Adipocyte (in vitro differentiated cells): ENCODE measurements around the gene UBE2G2.

Source experiments
- DNase-seq: peaks from one replicate; pipeline ENCODE4 v3.0.0-alpha.2; 2015; ENCODE audit warnings: low read depth
- H3K27me3 ChIP-seq: replicated peaks from 2 replicates; pipeline ENCODE4 v1.7.0; 2013; ENCODE audit warnings: mild to moderate bottlenecking, low read length, moderate library complexity; ENCODE audit not compliant: control insufficient read depth, insufficient read depth
- H3K36me3 ChIP-seq: 2 replicates; pipeline ENCODE4 v1.7.0; 2013; ENCODE audit warnings: low read length, mild to moderate bottlenecking, moderate library complexity; ENCODE audit not compliant: control insufficient read depth, insufficient read depth, severe bottlenecking
- H3K4me1 ChIP-seq: 2 replicates; pipeline ENCODE4 v1.7.0; 2013; ENCODE audit warnings: mild to moderate bottlenecking, low read length, moderate library complexity; ENCODE audit not compliant: control insufficient read depth, insufficient read depth
- H3K4me3 ChIP-seq: 2 replicates; pipeline ENCODE4 v1.7.0; 2013; ENCODE audit warnings: mild to moderate bottlenecking, low read length, moderate library complexity
- H3K9ac ChIP-seq: 2 replicates; pipeline ENCODE4 v1.7.0; 2013; ENCODE audit warnings: mild to moderate bottlenecking, low read length, moderate library complexity
- H3K9me3 ChIP-seq: 2 replicates; pipeline ENCODE4 v1.7.0; 2013; ENCODE audit warnings: mild to moderate bottlenecking, low read length, moderate library complexity; ENCODE audit not compliant: control insufficient read depth

Gene UBE2G2

DNA sequence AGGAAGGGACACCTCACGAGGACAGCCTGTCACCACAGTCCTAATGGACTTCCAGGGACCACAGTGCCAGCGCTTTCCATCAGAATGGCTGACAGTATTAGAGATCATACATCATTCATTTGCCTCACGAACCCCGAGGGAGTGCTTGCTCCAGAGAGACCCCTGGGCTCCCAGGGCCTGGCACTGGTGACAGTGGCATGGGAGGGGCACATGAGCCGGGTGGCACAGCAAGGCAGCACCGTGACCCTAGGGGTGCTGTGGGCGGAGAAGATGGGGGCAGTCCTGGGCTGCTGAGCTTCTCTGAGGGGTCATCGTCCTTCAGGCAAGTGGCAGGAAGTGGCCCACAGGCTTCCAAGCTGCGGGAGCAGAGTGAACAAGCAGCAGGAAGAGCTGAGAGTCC lies 73.9 kb downstream of the UBE2G2 start:
- Histone ChIP-seq H3K9ac (no peak overlapping the region), H3K36me3 (no peaks in the 10 kb centered on the region), H3K27me3 (peaks cover 57% of the 10 kb centered on the region), H3K4me1 (no peaks in the 10 kb centered on the region), H3K4me3 (no peak overlapping the region), H3K9me3 (peaks cover 10% of the 10 kb centered on the region)
- DNase-seq, result no peak

DNA sequence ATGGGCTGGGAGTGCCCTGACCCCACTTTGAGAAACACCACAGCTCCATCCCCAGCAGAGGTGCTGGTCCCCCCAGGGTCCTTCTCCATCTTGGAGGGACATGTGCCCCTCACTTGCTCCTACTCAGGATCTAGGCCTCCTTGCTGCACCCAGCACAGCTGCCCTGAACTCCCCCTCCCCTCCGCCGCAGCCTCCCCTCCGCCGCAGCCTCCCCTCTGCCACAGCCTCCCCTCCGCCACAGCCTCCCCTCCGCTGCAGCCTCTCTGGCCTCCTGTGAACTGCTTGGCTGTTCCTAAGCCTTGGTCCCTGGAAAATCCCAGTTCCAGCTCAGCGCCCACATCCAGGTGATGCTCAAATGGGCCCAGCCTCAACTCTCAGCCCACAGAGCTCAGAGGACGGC lies 74.3 kb downstream of the UBE2G2 start:
- H3K9me3 ChIP-seq, result peaks cover 10% of the 10 kb centered on the region
- no peak for DNase-seq
- H3K27me3 ChIP-seq, result peaks cover 61% of the 10 kb centered on the region
- H3K4me3 ChIP-seq, result no peak overlapping the region
- no peaks in the 10 kb centered on the region for H3K4me1 ChIP-seq
- no peak overlapping the region for H3K9ac ChIP-seq
- H3K36me3 ChIP-seq, result no peaks in the 10 kb centered on the region

DNA sequence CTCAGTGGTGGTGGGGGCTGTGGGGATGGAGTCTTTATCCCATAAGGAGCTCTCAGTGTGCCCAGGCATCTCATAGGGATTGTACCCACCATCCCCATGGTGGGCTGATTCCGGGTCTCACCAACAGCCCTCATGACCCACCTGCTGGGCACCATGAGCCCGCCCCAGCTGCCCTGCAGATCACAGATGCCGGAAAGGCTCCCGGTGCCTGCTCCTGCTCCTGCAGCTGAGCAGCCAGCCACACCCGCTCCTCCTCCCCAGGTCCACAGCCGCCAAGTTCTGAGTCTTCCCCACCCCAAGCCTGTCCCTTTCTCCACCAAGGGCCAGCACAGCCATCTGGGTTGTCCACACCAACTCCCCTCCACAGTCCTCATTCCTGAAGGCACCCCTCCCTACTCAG lies 74.8 kb downstream of the UBE2G2 start:
- Histone ChIP-seq H3K9ac (no peak overlapping the region), H3K27me3 (peaks cover 61% of the 10 kb centered on the region), H3K9me3 (peaks cover 10% of the 10 kb centered on the region), H3K4me3 (no peak overlapping the region), H3K4me1 (no peaks in the 10 kb centered on the region), H3K36me3 (no peaks in the 10 kb centered on the region)
- no peak for DNase-seq

DNA sequence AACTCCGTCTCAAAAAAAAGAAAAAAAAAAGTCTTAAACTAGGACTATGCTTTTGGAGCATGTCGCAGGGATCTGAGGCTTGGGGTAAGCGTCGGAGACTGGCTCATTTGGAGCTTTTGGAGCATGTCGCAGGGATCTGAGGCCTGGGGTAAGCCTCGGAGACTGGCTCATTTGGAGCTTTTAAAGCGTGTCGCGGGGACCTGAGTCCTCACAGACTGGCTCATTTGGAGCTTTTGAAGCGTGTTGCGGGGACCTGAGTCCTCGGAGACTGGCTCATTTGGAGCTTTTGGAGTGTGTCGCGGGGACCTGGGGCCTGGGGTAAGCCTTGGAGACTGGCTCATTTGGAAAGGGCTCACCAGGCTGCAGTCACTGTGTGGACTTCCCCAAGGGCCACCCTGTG lies 76.7 kb downstream of the UBE2G2 start:
- H3K36me3 ChIP-seq, result no peaks in the 10 kb centered on the region
- DNase-seq, result no peak
- H3K4me1 ChIP-seq, result no peaks in the 10 kb centered on the region
- no peak overlapping the region for H3K9ac ChIP-seq
- no peaks in the 10 kb centered on the region for H3K9me3 ChIP-seq
- H3K27me3 ChIP-seq, result peaks cover 62% of the 10 kb centered on the region
- no peak overlapping the region for H3K4me3 ChIP-seq

DNA sequence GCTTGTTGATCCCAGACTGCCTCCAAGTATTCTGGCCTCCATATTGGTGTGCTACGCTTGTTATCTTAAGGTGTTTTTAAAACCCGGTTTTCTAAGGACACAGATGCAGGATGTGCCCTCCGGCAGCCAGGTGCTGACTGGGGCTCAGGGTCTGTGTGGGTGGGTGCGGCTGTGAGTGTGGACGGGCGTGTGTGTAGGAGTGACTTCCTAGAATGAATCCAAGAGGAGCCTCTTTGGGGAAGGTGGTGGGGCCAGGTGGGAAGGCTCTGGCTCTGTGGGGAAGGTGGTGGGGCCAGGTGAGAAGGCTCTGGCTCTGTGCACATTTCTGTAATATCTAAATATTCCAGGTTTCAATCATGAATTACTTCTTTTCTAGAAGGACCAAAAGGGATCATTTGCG lies 77.4 kb downstream of the UBE2G2 start:
- Histone ChIP-seq H3K36me3 (no peaks in the 10 kb centered on the region), H3K4me3 (no peak overlapping the region), H3K9me3 (no peaks in the 10 kb centered on the region), H3K9ac (no peak overlapping the region), H3K4me1 (no peaks in the 10 kb centered on the region), H3K27me3 (peaks cover 67% of the 10 kb centered on the region)
- DNase-seq, result no peak

DNA sequence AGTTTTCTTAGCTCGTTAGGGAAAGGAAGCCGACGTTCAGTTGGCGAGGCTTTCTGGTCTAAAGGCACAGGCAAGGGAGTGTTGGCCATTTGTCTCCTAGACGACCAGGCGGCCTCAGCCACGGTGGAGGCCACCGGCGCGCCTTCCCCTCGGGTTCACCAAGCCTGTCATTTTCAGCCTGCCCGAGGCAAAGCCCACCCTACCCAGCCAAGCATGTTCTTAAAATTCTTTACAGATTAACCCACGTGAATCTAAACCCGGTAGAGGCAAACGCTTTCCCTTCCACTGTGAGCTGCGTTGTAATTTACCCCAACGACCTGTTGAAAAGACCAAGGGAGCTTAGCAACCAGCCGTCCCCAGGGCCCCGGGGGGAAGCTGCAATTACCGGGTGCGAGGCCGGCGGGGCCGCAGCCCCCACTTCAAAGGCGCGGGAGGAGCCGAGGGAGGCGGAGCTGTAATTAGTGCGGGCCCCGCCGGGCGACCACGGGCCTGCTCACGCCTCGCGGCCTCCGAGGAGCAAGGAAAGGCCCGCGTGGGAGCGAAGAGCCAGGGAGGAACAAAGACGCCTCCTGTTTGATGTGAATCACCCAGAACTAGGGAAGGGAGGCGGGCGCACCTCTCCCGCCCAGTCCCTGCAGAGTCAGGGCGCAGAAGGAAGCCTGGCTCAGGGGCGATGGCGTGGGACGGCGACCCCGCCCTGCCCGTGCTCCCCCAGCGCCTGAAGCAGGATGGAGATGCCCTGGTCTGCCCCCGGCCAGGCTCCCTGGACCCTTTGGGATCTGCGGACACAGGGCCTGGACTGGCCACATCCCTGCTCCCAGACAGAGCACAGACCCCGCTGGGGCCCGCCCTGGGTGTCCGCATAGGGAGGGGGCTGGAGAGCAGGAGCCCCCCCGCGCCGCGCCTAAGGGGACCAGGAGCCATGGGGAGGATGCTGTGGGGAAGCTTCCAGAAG lies 78.2 kb downstream of the UBE2G2 start:
- H3K4me1 ChIP-seq, result no peaks in the 10 kb centered on the region
- no peaks in the 10 kb centered on the region for H3K36me3 ChIP-seq
- no peak overlapping the region for H3K9ac ChIP-seq
- H3K9me3 ChIP-seq, result no peaks in the 10 kb centered on the region
- H3K4me3 ChIP-seq, result no peak overlapping the region
- H3K27me3 ChIP-seq, result peaks cover 74% of the 10 kb centered on the region
- no peak for DNase-seq

DNA sequence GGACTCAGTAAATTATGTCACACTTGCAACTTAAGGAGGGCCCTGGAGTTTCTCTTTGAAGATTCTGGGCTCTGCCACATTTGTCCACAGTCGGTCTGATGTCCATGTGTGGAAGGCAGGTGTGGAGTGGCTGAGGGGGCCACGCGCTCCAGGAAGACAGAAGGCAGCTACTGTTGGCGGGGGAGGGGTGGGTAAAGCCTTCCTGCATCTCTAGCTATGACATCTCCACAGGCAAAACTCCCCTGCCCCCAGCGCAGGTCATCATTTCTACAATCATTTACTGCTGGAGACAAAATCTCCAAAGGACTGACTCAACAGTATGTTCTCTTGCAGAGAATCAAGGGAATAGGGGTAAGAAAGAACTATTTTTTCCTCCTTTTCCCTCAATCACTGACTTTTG lies 78.9 kb downstream of the UBE2G2 start:
- H3K4me1 ChIP-seq, result no peaks in the 10 kb centered on the region
- H3K27me3 ChIP-seq, result peaks cover 77% of the 10 kb centered on the region
- H3K9ac ChIP-seq, result no peak overlapping the region
- no peaks in the 10 kb centered on the region for H3K9me3 ChIP-seq
- DNase-seq, result no peak
- H3K4me3 ChIP-seq, result no peak overlapping the region
- H3K36me3 ChIP-seq, result no peaks in the 10 kb centered on the region

DNA sequence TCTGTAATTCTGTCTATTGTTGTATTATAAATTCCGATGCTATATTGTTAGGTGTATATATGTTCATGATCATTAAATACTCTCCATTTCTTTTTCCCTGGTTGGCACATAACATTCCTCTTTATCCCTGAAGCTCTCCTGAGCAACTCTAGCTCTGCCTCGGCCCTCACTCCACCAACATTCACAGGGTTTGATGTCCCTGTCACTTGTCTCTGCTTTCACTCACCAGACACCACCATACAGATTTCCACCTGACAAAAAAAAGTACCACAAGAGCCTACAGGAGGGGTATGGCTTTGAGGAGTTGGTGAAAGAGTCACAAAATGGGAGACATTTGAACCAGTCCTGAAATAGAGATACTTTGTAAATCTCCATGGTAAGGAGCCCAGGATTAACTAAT lies 81.5 kb downstream of the UBE2G2 start:
- Histone ChIP-seq H3K9ac (no peak overlapping the region), H3K4me3 (no peak overlapping the region), H3K4me1 (no peaks in the 10 kb centered on the region), H3K36me3 (no peaks in the 10 kb centered on the region), H3K27me3 (peaks cover 66% of the 10 kb centered on the region), H3K9me3 (peaks cover 5% of the 10 kb centered on the region)
- no peak for DNase-seq
